Activated CD8-positive, alpha-beta memory T cell treated with anti-CD3 and anti-CD28 coated beads, Interleukin-2, amount 50 U/mL, for 24 hours (primary cell): Measurements from ENCODE around the gene PXK.
"Not testable (repeated sequence)": the region's sequence is repeated elsewhere in the genome, so short reads cannot be mapped to it uniquely, and the experiment has no call there.

Experiments used
- DNase-seq: peaks from one replicate; pipeline ENCODE4 v3.0.0-alpha.2; 2020; ENCODE audit errors: extremely low read depth

Gene PXK

DNA sequence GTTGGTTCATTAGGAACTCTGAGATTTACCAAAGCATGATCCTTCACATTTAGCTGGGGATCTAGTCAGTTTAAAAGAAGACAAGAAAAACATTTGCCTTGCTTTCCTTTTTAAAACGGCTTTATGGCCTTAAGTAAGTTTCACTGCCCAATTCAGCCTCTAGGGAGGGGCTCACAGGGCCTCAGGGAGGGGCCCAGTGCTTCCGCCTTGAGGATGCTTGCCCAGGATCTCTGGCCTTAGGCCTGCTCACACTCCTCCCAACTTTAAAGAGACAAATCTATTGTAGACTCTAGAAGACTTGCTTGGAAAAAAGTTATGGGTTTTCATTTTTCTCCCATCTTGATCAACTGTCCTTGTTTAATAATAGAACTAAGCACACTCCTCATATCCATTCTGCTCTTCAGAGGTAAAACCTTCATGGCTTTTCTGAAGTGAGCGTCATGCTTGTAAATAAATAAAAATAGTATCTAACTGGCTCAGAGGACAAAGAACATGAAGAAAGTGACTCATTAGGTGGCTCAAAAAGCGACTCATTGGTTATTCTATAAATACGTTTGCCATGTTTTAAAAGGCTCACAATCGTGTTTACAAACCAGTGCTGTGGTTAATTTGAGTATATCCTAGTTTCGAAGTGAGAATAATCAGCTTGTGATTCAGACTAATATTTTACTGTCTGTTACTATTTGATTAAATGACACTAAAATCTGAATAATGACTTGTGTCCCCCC lies 87.3 kb downstream of the PXK start:
- DNase-seq = no peak

DNA sequence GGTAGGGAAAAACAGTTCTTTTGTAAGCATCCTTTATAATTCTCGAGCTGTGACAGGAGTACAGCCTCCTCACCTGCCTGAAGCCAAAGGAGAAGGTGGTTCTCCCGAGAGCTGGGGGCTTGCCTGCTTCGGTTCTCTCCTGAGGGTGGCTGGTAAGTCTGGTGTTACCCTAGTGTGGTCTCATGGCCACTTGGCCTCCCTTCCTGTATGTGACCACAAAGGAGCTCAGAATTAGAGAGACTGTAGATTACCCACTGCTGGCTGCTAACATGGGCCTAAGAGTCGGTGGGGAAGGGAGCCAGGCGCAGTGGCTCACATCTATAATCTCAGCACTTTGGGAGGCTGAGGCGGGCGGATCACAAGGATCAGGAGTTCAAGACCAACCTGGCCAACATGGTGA lies 88.3 kb downstream of the PXK start:
- no peak for DNase-seq

DNA sequence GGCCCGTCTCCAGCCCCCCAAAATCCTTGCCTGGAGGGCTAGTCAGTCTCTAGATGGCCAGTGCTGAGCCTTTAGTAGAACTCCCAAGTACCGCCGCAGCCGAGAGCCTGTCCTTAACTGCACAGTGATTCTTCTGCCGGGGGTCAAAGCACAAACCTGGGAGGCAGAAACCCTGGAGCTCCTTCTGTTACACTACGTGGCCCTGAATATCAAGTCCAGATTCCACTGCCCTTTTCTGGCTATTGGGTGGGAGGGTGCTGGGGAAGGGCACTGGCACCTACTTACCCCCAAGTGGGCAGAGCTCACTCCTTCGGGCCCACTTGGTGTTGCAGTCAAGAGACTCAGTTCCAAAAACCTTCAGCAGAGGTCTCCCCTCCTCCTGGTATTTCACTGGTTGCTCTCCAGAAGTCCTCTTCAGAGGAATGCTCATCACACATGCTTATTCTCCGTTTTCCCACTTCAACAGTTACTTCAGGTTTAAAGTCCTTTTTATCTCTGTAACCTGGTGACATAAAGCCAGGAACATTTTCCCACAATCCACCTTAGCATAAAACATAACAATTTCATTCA lies 90.1 kb downstream of the PXK start:
- DNase-seq = no peak

DNA sequence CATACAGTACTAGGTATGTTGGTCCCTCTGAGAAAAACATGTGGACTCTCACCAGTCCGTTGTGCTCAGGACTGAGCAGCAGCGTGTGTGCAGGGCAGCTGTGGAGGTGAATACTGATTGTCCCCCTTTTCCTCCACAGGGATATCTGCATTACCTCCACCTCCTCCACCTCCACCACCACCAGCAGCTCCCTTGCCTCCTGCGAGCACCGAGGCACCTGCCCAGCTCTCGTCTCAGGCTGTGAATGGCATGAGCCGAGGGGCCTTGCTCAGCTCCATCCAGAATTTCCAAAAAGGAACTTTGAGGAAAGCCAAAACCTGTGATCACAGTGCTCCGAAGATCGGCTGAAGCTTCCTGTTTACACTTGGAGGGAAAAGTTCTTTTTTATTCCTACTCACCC lies 91.9 kb downstream of the PXK start:
- DNase-seq = no peak

DNA sequence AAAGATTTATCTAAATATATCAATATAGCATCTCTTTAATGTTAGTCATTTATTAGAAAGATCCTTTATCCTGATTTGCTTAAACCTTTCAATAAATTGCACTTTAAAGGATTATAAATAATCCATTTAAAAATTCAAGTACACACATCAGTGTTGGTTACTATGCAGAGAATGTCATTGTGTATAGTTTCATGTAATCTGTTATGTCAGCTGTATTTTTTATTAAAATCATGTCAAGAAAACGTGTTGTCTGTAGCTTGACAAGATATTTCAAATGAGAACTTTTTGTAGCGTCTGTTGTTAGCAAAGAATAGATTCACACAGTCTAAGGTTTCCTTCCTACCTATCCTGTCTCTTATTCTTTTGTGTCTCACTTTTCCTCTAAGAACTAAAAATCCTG lies 93.1 kb downstream of the PXK start:
- DNase-seq = no peak

DNA sequence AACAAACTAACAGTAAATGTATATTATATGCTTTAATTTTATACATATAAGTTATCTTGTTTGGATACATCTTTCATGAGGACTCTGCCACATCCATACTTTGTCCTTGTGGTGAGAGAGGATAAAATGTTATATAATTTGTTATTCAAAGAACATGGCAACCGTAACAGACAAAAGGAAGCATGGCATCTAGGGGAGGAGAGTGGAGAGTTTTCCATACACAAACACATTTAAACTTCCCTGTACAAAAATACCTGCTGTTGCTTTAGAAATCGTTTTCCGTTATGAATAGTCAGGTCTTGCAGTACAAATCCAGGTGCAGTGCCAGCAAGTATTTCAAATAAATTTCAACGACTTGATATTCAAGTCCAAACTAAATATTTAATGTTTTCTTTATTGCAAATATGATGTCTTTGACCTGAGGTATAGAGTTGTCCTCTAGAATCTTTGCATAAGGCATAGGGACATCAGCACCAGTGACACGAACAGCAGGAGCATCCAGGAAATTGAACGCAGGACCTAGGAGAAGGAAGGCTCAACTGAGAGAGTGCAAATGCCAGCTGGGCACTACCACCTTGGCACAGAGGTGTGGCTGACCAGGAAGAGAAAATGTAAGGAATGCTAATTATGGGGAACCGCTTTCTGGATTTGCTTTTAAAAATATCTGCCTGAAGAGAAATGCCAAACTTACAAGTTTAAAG lies 95.1 kb downstream of the PXK start:
- no peak for DNase-seq

DNA sequence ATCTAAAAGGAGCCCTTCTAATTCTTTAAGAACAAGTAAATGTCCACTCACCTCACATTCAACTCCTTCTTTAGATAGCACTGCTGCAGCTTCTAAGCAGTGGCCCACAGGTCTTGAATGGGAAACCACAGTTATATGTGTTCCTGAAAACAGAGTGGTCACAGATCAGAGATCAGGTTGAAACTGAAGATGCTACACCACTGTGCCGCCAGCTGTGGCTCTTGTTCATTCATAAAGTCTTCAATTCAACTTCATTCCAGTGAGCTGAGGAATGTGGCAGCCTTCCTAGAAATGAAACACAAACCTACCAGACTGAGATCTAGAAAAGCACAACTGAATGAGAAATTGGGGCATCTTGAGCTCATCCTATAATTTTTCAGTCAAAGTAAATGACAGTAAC lies 97.0 kb downstream of the PXK start:
- no peak for DNase-seq

DNA sequence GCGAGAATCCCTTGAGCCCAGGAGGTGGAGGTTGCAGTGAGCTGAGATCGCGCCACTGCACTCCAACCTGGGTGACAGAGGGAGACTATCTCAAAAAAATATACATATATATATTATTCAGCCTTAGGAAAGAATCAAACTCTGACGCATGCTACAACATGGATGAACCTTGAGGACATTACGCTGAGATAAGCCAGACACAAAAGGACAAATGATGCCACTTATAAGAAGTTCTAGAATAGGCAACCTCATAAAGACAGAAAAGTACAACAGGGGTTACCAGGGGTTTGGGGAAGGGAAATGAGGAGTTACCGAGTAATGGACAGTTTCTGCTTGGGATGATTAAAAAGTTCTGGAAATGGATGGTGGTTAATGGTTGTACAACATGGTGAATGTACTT lies 100.2 kb downstream of the PXK start:
- no peak for DNase-seq

DNA sequence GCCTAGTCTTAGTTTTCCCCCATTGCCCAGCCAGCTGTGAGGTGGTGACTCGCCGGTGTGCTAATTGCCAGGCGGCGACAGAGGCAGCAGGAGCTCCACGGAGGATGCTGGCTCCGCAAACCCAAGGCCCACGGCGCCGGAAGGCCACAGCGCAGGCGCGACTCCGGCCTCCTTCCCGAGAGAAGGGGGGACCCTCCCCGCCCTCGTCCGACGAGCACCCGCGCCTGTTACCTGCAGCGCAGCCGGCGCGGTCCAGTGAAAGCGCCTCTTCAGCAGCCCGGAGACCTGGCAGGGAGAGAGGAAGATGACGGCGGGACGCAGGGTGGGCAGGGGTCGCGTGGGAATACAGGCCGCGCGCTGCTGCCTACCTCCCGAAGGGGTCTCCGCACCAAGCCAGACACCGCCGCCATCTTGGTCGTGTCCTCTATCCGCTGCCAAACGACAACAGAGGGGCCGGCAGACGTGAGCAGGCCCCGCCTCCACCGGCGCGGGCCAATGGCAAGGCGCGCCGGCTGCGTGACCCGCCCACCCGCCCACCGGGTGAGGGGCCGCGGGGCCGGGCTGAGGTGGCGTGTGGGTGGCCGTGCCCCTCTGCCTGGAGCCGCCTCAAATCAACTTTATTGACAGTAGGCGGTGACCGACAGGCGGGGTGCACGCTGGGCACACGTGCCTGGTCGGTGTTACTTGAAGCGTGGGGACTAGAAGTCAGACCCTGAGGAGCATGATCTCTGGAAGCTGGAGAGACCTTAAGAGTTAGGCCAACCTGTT lies 100.9 kb downstream of the PXK start, which contains the start of gene PDHB:
Gene PDHB (minus strand): TSS at position 433 of the 768 bp plus-strand sequence. CDS start 23 bp downstream, at position 410.
- peak; percentile 74 for DNase-seq

DNA sequence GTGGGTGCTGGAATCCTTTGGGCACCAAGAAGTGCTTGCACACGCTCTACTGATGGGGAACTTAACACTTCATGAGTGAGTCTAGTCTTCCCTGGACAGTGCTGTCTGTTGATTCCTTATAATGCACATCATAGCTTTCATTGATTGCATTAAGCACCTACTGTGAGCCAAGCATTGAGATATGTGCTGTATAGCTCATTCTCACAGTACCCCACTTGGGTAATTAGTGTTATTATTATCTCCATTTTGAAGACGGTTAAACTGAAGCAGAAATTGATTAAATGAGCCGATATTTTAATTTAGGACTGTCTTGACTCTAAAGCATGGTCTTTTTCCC lies 101.4 kb downstream of the PXK start:
- no peak for DNase-seq

DNA sequence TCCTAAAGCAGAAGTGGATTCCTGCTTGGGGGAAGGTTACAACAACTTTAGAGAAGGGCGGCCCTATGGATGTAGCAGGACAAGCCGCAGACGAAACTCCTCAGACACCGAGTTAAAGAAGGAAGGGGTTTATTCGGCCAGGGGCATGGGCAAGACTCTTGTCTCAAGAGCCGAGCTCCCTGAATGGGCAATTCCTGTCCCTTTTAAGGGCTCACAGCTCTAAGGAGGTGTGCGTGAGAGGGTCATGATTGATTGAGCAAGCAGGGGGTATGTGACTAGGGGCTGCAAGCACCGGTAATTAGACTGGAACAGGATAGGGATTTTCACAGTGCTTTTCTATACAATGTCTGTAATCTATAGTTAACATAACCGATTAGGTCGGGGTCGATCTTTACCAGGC lies 101.8 kb downstream of the PXK start:
- DNase-seq = no peak

DNA sequence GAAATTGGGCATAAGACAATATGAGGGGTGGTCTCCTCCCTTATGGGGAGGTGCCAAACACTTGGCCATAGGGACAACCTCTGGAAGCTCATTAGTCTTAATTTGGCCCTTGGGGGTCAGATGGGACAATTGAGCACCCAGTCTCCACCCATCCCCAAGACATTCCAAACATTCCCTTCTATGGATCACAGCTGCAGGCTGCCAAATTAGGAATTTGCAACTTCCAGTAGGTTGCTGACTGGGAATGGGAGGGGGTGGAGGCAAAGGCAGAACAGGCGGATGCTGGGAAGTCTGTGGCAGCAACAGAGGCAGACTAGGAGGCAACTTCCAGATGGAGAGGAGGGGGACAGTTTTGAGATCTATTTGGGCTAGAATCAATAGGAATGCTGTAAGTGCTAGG lies 102.3 kb downstream of the PXK start:
- DNase-seq = no peak

DNA sequence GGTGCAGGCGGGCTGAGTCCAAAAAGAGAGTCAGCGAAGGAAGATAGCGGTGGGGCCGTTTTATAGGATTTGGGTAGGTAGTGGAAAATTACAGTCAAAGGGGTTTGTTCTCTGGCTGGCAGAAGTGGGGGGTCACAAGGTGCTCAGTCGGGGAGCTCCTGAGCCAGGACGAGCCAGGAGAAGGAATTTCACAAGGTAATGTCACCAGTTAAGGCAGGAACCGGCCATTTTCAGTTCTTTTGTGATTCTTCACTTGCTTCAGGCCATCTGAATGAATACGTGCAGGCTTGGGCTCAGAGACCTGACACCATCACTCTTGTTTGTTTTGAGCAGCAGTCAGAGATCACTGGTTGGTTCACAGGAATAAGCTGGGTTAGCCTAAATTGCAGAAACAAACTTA lies 104.6 kb downstream of the PXK start:
- DNase-seq = not testable (repeated sequence)

DNA sequence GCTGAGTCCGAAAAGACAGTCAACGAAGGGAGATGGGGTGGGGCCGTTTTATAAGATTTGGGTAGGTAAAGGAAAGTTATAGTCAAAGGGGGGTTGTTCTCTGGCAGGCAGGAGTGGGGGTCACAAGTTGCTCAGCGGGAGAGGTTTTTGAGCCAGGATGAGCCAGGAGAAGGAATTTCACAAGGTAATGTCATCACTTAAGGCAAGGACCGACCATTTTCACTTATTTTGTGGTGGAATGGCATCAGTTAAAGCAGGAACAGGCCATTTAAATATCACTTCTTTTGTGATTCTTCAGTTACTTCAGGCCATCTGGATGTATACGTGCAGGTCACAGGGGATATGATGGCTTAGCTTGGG lies 108.3 kb downstream of the PXK start:
- DNase-seq = not testable (repeated sequence)

DNA sequence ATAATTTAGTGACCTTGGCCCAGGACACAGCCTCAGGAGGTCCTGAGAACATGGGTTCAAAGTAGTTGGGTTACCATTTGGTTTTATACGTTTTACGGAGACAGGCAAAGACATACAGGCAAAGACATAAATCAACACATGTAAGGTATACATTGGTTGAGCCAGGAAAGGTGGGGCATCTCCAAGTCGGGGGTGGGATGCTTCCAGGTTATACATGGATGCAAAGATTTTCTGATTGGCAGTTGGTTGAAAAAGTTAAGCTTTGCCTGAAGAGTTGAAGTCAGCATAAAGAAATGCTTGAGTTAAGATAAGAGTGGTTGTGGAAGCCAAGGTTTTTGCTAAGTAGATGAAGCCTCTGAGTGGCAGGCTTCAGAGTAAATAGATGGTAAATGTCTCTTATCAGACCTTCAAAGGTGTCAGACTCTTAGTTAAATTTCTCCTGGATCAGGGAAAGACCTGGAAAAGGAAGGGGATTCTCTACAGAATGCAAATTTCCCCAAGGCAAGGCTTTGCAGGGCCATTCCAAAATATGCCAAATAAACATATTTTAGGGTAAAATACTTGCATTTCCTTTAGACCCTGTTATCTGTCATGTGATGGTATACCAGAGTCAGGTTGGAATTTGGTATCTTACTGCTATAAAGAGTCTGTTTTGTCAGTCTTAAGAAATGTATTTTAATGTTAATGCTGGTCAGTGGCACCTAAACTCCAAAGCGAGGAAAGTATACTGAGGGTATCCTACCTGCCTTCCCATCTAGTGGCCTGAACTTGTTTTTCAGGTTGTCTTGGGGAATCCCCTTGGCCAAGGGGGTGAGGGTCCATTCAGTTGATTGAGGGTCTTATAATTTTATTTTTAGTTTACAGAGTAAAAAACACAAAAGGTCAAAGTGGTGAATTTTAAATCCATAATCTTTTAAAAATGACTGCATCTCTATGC lies 109.1 kb downstream of the PXK start:
- DNase-seq = no peak

DNA sequence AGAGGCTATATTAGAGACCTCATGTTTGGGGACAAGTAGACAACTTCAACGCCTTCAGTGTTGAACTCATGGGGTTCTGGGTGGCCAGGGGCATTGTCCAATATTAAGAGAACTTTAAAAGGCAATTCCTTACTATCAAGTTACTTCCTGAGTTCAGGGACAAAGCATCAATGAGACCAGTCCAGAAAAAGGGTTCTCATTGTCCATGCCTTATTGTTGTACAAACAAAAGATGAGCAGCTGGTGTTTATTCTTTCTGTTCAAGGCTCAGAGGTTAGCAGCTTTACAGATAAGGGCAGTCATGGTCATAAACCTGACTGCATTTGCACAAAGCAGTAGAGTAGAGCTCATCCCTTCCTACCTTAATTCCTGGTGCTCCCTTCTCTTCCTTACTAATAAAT lies 119.5 kb downstream of the PXK start:
- DNase-seq = no peak

DNA sequence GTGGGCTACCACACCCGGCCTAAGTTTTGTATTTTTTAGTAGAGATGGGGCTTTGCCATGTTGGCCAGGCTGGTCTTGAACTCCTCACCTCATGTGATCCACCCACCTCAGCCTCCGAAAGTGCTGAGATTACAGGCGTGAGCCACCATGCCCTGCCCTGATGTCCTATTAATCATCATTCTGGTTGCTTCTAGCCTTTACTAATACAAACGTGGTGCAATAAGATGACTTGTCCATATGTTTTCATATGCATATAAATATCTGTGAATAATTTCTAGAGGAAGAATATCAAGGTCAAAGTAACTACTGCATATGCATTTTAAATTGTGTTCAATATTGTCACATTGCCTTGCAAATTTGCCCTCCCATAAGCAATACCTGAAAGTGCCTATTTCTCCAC lies 126.5 kb downstream of the PXK start:
- DNase-seq = no peak

DNA sequence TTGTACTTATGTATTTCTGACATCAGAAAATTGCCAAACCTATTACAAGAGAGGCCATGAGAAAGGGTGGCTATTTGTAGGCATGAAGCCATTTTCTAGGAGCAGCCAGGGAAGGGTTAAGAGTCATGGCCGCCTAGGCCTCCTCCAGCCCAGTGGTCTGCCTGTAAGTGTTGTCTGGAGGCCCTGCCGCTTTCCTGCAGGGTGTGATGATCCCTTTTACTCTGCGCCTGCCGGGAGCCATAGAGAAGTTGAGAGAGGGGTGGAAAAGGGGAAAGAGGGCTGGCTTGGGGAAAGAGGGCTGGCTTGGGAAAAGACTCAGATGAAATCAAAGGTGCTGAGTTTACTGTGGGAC lies 130.1 kb downstream of the PXK start:
- no peak for DNase-seq

DNA sequence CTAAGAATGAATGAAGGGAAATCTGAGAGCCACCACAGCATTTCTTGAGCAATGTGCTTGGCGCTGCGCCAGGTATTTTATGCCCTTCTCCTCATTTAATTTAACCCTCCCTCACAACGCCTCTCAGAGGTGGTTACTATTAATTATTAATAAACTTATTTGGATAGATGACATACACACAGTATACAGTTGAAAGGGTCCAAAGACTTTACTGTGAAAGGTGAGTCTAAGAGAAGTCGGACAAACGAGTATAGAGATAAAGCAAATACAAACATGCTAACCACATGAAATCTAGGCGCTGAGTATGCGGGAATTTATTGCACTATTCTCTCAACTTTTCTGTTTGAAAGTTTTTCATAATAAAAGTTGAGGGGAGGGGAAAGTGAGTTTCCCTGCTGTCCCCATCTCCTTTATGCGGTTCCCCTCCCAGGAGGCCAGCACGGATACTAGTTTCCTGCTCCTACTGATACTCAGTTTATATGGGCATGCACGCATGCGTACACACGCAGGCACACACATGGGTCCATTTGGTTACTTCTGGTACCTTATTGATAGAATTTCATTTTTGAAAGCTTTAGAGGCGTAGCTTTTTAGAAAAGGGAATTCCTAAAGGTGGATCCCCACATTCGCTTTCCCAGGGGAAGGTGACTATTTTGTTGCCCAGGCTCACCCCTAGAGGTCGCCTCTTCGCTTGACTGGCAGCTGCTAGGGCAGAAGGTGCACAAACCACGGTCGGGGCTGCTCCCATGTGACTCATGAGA lies 130.7 kb downstream of the PXK start:
- peak; percentile 61 for DNase-seq

DNA sequence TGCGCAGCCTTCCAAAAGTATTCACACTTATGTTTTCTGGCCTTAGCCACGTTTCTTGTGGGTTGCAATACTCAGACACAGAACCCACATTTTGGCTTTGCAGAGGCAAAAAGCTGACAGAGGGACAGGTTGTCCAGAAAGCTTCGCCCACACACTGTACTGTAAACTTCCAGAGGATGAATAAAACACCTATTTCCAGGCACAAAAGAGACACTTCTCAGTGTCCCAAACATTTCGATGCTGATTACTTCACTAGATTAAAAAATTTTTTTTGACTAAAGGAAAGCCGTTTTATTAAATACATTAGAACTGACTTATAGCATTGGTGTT lies 131.2 kb downstream of the PXK start:
- no peak for DNase-seq

DNA sequence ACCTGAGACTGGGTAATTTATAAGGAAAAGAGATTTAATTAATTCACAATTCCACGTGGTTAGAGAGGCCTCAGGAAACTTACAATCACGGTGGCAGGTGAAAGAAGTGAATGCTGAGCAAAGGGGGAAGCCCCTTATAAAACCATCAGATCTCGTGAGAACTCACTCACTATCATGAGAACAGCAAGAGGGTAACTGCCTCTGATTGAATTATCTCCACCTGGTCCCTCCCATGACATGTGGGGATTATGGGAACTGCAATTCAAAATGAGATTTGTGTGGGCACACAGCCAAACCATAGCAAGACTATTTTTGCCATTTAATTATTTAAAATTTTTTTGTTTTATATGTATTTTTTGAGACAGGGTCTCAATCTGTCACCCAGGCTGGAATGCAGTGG lies 132.2 kb downstream of the PXK start:
- DNase-seq = no peak
